H1 (cell line): ENCODE results near the gene DDX5. TPM values are rescaled to one million over a fixed set of nuclear protein-coding genes. Genes with fewer than 3 reads are reported as not detected.

Experiments used
- CTCF ChIA-PET: fragments of 300-600 bp; sonication (Branson Sonifier 250); formaldehyde crosslinking; loops from one replicate; lab custom pipeline; 2021; ENCODE audit not compliant: partially characterized antibody; lab: Charles Lee
- POLR2A ChIA-PET: fragments of 300-600 bp; sonication (Branson Sonifier 250); formaldehyde crosslinking; loops from one replicate; lab custom pipeline; 2021; ENCODE audit warnings: inconsistent platforms; ENCODE audit not compliant: partially characterized antibody; lab: Charles Lee
- DNase-seq, 2 experiments: peaks; one replicate each; pipeline versions ENCODE4 v3.0.0 to v3.0.0-alpha.2; 2010 to 2022; ENCODE audit warnings: low spot score in 2 of 2, low read depth in 1 of 2, mixed read lengths in 1 of 2
- FAIRE-seq: peaks from 2 replicates; lab custom pipeline; 2011; peaks lifted over from hg19 to GRCh38; lab: Jason Lieb, UNC
- H2AFZ ChIP-seq: 2 replicates; pipeline ENCODE4 v1.8.1; 2012; ENCODE audit warnings: low read length, inconsistent platforms
- H2AK5ac ChIP-seq: 2 replicates; pipeline ENCODE4 v1.6.1; 2013; ENCODE audit warnings: low read depth, low read length
- H2BK120ac ChIP-seq: replicated peaks from 2 replicates; pipeline ENCODE3; 2013; ENCODE audit warnings: low read depth, low read length, inconsistent platforms
- H2BK12ac ChIP-seq: 2 replicates; pipeline ENCODE4 v1.6.1; 2013; ENCODE audit warnings: low read depth, low read length
- H2BK15ac ChIP-seq: 2 replicates; pipeline ENCODE4 v1.6.1; 2013; ENCODE audit warnings: low read length
- H2BK20ac ChIP-seq: 2 replicates; pipeline ENCODE4 v1.6.1; 2013; ENCODE audit warnings: low read length
- H2BK5ac ChIP-seq: 2 replicates; pipeline ENCODE4 v1.6.1; 2013; ENCODE audit warnings: low read depth, low read length
- H3K14ac ChIP-seq: 2 replicates; pipeline ENCODE4 v1.6.1; 2013; ENCODE audit warnings: inconsistent platforms; ENCODE audit not compliant: insufficient read length
- H3K18ac ChIP-seq: 2 replicates; pipeline ENCODE4 v1.6.1; 2013; ENCODE audit warnings: low read length; ENCODE audit errors: extremely low read depth
- H3K23ac ChIP-seq: 2 replicates; pipeline ENCODE4 v1.6.1; 2013; ENCODE audit warnings: inconsistent platforms; ENCODE audit not compliant: insufficient read length
- H3K23me2 ChIP-seq: 2 replicates; pipeline ENCODE4 v1.6.1; 2013; ENCODE audit warnings: low read depth, low read length
- H3K27ac ChIP-seq: 2 replicates; pipeline ENCODE4 v1.6.1; 2011; ENCODE audit warnings: low read depth, low read length, inconsistent platforms
- H3K27me3 ChIP-seq, 4 experiments: replicated peaks in 1 of 4; 1 replicate in 1 of 4; 2 replicates in 3 of 4; pipeline versions ENCODE4 v1.6.1 to v1.8.1; 2011 to 2013; ENCODE audit warnings: low read length in 3 of 4, mild to moderate bottlenecking in 3 of 4, inconsistent platforms in 2 of 4, mixed read lengths in 2 of 4, moderate library complexity in 1 of 4; ENCODE audit not compliant: control insufficient read depth in 3 of 4, insufficient read depth in 3 of 4; ENCODE audit errors: extremely low read depth in 1 of 4
- H3K36me3 ChIP-seq, 4 experiments: 2 replicates each; pipeline versions ENCODE4 v1.6.1 to v1.8.1; 2011 to 2013; ENCODE audit warnings: mild to moderate bottlenecking in 4 of 4, low read length in 3 of 4, moderate library complexity in 2 of 4, control low read depth in 1 of 4, inconsistent platforms in 1 of 4; ENCODE audit not compliant: insufficient read depth in 4 of 4, control insufficient read depth in 2 of 4
- H3K4ac ChIP-seq: replicated peaks from 2 replicates; pipeline ENCODE3; 2013; ENCODE audit warnings: low read length, low read depth, mixed read lengths, inconsistent platforms; ENCODE audit not compliant: insufficient read length
- H3K4me1 ChIP-seq, 4 experiments: replicated peaks in 1 of 4; 1 replicate in 1 of 4; 2 replicates in 3 of 4; pipeline versions ENCODE4 v1.6.1 to v1.8.1; 2011 to 2013; ENCODE audit warnings: low read length in 3 of 4, inconsistent platforms in 2 of 4, mixed read lengths in 1 of 4; ENCODE audit not compliant: insufficient read depth in 4 of 4, control insufficient read depth in 3 of 4
- H3K4me2 ChIP-seq, 2 experiments: 2 replicates each; pipeline versions ENCODE4 v1.6.1 to v1.8.1; 2011 to 2013; ENCODE audit warnings: low read depth in 2 of 2, low read length in 2 of 2, control low read depth in 1 of 2, inconsistent platforms in 1 of 2, mild to moderate bottlenecking in 1 of 2; ENCODE audit not compliant: insufficient read depth in 1 of 2
- H3K4me3 ChIP-seq, 4 experiments: fragments of 200-600, 300-600 bp in 1 of 4; sonication (generic), shearing (Covaris generic), sonication (Bioruptor Twin) in 1 of 4; 2 replicates each; pipeline versions ENCODE4 v1.5.1 to v1.8.1; 2011 to 2016; ENCODE audit warnings: low read length in 4 of 4, low read depth in 3 of 4, control low read depth in 2 of 4, inconsistent platforms in 2 of 4, mild to moderate bottlenecking in 2 of 4, mixed read lengths in 1 of 4, moderate library complexity in 1 of 4; ENCODE audit not compliant: insufficient read depth in 2 of 4; ENCODE audit errors: extremely low read depth in 1 of 4
- H3K56ac ChIP-seq: replicated peaks from 2 replicates; pipeline ENCODE3; 2013; ENCODE audit warnings: low read depth, mild to moderate bottlenecking, mixed read lengths, low read length, inconsistent platforms; ENCODE audit not compliant: insufficient read length
- H3K79me1 ChIP-seq: 2 replicates; pipeline ENCODE4 v1.6.1; 2013; ENCODE audit warnings: low read depth, low read length, control low read depth
- H3K79me2 ChIP-seq, 2 experiments: 2 replicates each; pipeline versions ENCODE4 v1.6.1 to v1.8.1; 2012 to 2013; ENCODE audit warnings: low read length in 2 of 2, mild to moderate bottlenecking in 2 of 2, inconsistent platforms in 1 of 2; ENCODE audit not compliant: insufficient read depth in 2 of 2, control insufficient read depth in 1 of 2
- H3K9ac ChIP-seq, 4 experiments: replicated peaks in 1 of 4; 1 replicate in 1 of 4; 2 replicates in 3 of 4; pipeline versions ENCODE4 v1.6.1 to v1.8.1; 2011 to 2013; ENCODE audit warnings: low read depth in 3 of 4, low read length in 3 of 4, control low read depth in 2 of 4, mild to moderate bottlenecking in 2 of 4, moderate library complexity in 2 of 4, inconsistent platforms in 1 of 4; ENCODE audit errors: extremely low read depth in 1 of 4
- H3K9me3 ChIP-seq, 2 experiments: 2 replicates each; pipeline versions ENCODE4 v1.6.1 to v1.8.1; 2012 to 2013; ENCODE audit warnings: mild to moderate bottlenecking in 2 of 2, moderate library complexity in 2 of 2, control low read depth in 1 of 2, inconsistent platforms in 1 of 2, low read depth in 1 of 2, low read length in 1 of 2, mixed read lengths in 1 of 2; ENCODE audit not compliant: insufficient read depth in 2 of 2
- H4K20me1 ChIP-seq, 2 experiments: replicated peaks in 1 of 2; 2 replicates each; pipeline versions ENCODE3 to v1.8.1; 2011 to 2013; ENCODE audit warnings: inconsistent platforms in 2 of 2, low read length in 2 of 2, mild to moderate bottlenecking in 1 of 2; ENCODE audit not compliant: insufficient read depth in 2 of 2, control insufficient read depth in 1 of 2
- H4K5ac ChIP-seq: 2 replicates; pipeline ENCODE4 v1.6.1; 2013; ENCODE audit warnings: low read length, low read depth, mixed read lengths, inconsistent platforms; ENCODE audit not compliant: insufficient read length
- H4K8ac ChIP-seq: 2 replicates; pipeline ENCODE4 v1.8.0; 2013; ENCODE audit warnings: mild to moderate bottlenecking, moderate library complexity, low read length, inconsistent platforms; ENCODE audit not compliant: insufficient read depth; ENCODE audit errors: extremely low read depth
- H4K91ac ChIP-seq: replicated peaks from 2 replicates; pipeline ENCODE3; 2013; ENCODE audit warnings: low read length, mixed read lengths, inconsistent platforms; ENCODE audit not compliant: insufficient read length
- JUND ChIP-seq: IDR thresholded peaks from 2 replicates; pipeline ENCODE4 v1.6.1; 2011; ENCODE audit warnings: mild to moderate bottlenecking, improper control_type of control experiment, low read length
- RBBP5 ChIP-seq: IDR thresholded peaks from 2 replicates; pipeline ENCODE4 v1.7.1; 2012; ENCODE audit warnings: low read depth, mild to moderate bottlenecking, inconsistent platforms, low read length, moderate library complexity, borderline replicate concordance
- TEAD4 ChIP-seq: IDR thresholded peaks from 2 replicates; pipeline ENCODE4 v1.6.1; 2012; ENCODE audit warnings: low read depth, low read length, inconsistent platforms, mixed read lengths
- WGBS, 2 experiments: shearing (Covaris generic) in 1 of 2; methylation state at CpG; one replicate each; pipeline versions ENCODE4 v1.1.6 to v1.1.7; 2013 to 2015; ENCODE audit warnings: low lambda C conversion rate in 2 of 2, mixed read lengths in 2 of 2, inconsistent platforms in 1 of 2, low coverage in 1 of 2, missing lambda C conversion rate in 1 of 2; ENCODE audit not compliant: insufficient replicate concordance in 2 of 2, insufficient coverage in 1 of 2, insufficient read length in 1 of 2; ENCODE audit errors: extremely low coverage in 1 of 2, missing lambda C conversion rate in 1 of 2; 5-methylcytosine and 5-hydroxymethylcytosine counted together
- polyA plus RNA-seq, 7 experiments: library from polyadenylated mRNA; depleted of rRNA in 3 of 7; stranded (reverse) in 5 of 7; unstranded in 2 of 7; fragments of >200 nt in 5 of 7; fragments of 200-250 nt in 2 of 7; gene quantifications; 1 replicate in 5 of 7; 2 replicates in 1 of 7; 4 replicates in 1 of 7; pipeline versions ENCODE4 v1.2.1 to v1.2.3, GENCODE V29; 2011 to 2013; ENCODE audit warnings: missing spikeins in 2 of 7, mixed read lengths in 2 of 7
- total RNA-seq: library from RNA; stranded (reverse); fragmentation: NEBNext Ultra II Directional; extraction: Animal tissue kit (Norgen Biotek cat#: 25700); gene quantifications from 2 replicates; pipeline ENCODE4 v1.2.1, GENCODE V29; 2021

Gene DDX5
- total and polyA plus RNA-seq, 2 of the 8 experiments (the other 6 are each of a cell fraction or from before 2014, with no cell fraction given), result 572 to 591 TPM

DNA sequence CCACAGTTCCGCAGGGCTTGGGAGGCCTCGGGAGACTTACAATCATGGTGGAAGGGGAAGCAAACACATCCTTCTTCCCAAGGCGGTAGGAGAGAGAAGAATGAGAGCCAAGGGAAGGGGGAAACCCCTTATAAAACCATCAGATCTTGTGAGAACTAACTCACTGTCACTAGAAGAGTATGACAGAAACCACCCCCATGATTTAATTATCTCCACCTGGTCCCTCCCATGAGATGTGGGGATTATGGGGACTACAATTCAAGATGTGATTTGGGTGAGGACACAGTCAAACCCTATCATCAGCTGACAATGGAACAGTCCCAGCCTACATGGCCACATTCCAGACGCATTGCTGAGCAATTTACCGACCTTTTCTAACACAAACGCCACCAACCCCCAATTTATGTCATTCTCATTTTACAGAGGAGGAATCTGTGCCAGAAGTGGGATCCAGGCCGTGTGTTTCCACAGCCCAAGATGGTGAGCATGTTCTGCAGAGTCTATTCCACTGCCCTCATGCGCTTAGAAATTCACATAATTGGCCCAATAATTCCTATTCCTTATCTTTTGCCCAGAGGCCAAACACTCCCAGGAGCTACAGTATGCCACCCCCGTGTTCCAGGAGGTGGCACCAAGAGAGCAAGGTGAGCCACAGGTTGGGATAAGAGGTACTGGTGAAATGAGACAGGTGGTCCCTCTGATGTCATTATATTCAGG lies 39.9 kb downstream of the DDX5 start:
- Histone ChIP-seq H3K79me2 (no peaks in the 10 kb centered on the region), H2BK120ac (no peak overlapping the region), H3K4me1 (peaks cover 0 to 5% (median 0%) of the 10 kb centered on the region in 4 experiments; a peak in 3 of 7 replicates), H3K27me3 (no peaks in the 10 kb centered on the region; a peak in 1 of 7 replicates), H3K79me1 (no peaks in the 10 kb centered on the region), H4K5ac (no peak overlapping the region), H3K4me2 (no peak overlapping the region), H2BK5ac (no peak overlapping the region), H3K56ac (no peak overlapping the region), H3K36me3 (no peaks in the 10 kb centered on the region), H3K9ac (no peak overlapping the region), H3K14ac (no peak overlapping the region), H4K20me1 (no peaks in the 10 kb centered on the region), H2BK15ac (no peak overlapping the region), H2AFZ (no peak overlapping the region), H3K4me3 (no peak overlapping the region), H2AK5ac (no peak overlapping the region), H3K23me2 (no peaks in the 10 kb centered on the region), H4K8ac (no peak overlapping the region), H3K9me3 (no peaks in the 10 kb centered on the region), H2BK20ac (no peak overlapping the region), H3K4ac (no peak overlapping the region), H4K91ac (no peak overlapping the region), H3K23ac (no peak overlapping the region), H2BK12ac (no peak overlapping the region), H3K27ac (no peak overlapping the region), H3K18ac (no peak overlapping the region)
- FAIRE-seq (no peak), DNase-seq (no peak)
- ChIA-PET CTCF (interaction anchor here (0.6 kb wide), 1 partner anchor 20 kb away, joined by 5 read pairs; no protein-coding TSS in a partner anchor), POLR2A (interaction anchor here (0.6 to 2.2 kb wide), 3 partner anchors 32 to 39 kb away, joined by 3 to 6 read pairs (median 3); no protein-coding TSS in a partner anchor)
- 0 out of 2 replicates have a peak, but pooled peaks have one; percentile 21 for TF ChIP-seq JUND
- no peak for TF ChIP-seq RBBP5
- TF ChIP-seq TEAD4, result 0 out of 2 replicates have a peak, but pooled peaks have one; percentile 25
- 81% methylated on average over 9 of the region's 9 CpGs; no CpG with 5 or more reads in 1 of the 2 experiments for WGBS, 2 experiments
